PFSK-1 (cell line): ENCODE data around the gene LOXL4.

Experiments
- POLR2AphosphoS5 ChIP-seq: IDR thresholded peaks from 2 replicates; pipeline ENCODE4 v1.6.1; 2012; ENCODE audit warnings: low read depth, mild to moderate bottlenecking, control low read depth, low read length, moderate library complexity
- TAF1 ChIP-seq: IDR thresholded peaks from 2 replicates; pipeline ENCODE4 v1.6.1; 2012; ENCODE audit warnings: low read length, control low read depth, borderline replicate concordance; ENCODE audit not compliant: insufficient read depth

- TF ChIP-seq POLR2AphosphoS5 (no peak), TAF1 (no peak)
These were observed 16.6 kb downstream of the LOXL4 start for GRCh38 chr10:98251399-98251798.
